ENCODE data around the gene PTPN4. TPM values are rescaled to one million over a fixed set of nuclear protein-coding genes. Genes with fewer than 3 reads are reported as not detected.
"Not testable (repeated sequence)": the region's sequence is repeated elsewhere in the genome, so short reads cannot be mapped to it uniquely, and the experiment has no call there.

Gene PTPN4
- total and polyA plus RNA-seq, 7 donors = 2.1 to 35.4 (median 17.3) TPM

DNA sequence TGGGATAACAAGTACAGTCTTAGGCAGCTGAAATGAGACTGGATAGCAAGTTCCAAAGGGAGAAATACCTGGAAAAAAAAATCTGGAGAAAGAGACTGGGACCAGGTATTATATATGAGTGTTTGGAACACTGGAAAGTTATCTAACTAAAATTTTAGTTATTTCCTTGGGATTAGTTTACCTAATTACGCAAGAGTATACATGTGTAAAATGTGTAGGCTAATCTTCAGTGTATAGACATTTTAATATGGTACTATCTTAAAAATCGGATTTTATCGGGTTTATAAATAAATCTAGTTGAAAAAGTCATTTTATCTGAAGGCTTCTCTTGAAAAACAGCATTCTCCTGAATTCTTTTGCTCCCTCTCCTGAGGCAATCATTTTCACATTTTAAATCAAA is 257.1 kb downstream of the PTPN4 start:
- Histone ChIP-seq H3K4me3 (no peak overlapping the region), H3K4me1 (peaks cover 4% of the 10 kb centered on the region), H3K9me3 (no peaks in the 10 kb centered on the region), H3K27ac (no peak overlapping the region), H3K27me3 (ENCODE audit: insufficient read depth in 3 of 3, low read length in 2 of 3) (no peaks in the 10 kb centered on the region), H3K36me3 (ENCODE audit: insufficient read depth in 1 of 2, low read depth in 1 of 2) (peaks cover 0 to 12% of the 10 kb centered on the region in 2 donors)
- ATAC-seq = no peak
- intact Hi-C loops (cut with DNase I) = no loop called here
- no peak for DNase-seq
- 89 to 94% (median 93%) methylated on average over 3 of the region's 3 CpGs for WGBS, 3 donors
- TF ChIP-seq, protein P1, sequence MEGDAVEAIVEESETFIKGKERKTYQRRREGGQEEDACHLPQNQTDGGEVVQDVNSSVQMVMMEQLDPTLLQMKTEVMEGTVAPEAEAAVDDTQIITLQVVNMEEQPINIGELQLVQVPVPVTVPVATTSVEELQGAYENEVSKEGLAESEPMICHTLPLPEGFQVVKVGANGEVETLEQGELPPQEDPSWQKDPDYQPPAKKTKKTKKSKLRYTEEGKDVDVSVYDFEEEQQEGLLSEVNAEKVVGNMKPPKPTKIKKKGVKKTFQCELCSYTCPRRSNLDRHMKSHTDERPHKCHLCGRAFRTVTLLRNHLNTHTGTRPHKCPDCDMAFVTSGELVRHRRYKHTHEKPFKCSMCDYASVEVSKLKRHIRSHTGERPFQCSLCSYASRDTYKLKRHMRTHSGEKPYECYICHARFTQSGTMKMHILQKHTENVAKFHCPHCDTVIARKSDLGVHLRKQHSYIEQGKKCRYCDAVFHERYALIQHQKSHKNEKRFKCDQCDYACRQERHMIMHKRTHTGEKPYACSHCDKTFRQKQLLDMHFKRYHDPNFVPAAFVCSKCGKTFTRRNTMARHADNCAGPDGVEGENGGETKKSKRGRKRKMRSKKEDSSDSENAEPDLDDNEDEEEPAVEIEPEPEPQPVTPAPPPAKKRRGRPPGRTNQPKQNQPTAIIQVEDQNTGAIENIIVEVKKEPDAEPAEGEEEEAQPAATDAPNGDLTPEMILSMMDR (IDR thresholded peaks at IDR 0.05) = no peak

DNA sequence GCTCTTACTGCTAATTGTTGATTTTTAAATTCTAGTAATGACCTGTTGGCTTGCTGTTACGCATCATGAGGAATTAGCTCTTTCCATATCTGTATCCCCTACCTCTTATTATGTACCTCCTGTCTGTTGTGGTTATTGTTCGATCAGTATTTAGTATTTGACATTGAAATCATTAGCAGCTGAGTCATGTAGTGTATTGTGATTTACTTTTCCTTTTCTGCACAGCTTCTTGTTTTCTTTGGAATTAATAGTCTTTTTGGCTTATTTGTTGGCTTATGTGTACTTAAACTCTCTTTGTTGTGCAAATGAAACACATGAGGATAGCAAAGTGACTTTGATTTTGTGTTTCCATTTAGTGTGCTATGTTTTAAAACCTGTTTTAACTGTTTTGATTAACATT is 257.5 kb downstream of the PTPN4 start:
- peaks cover 0 to 12% of the 10 kb centered on the region in 2 donors for H3K36me3 ChIP-seq (ENCODE audit: insufficient read depth in 1 of 2, low read depth in 1 of 2)
- intact Hi-C loops (cut with DNase I) = no loop called here
- H3K4me1 ChIP-seq = peaks cover 2% of the 10 kb centered on the region
- H3K9me3 ChIP-seq = no peaks in the 10 kb centered on the region
- no peak for DNase-seq
- TF ChIP-seq, protein P1 (IDR thresholded peaks at IDR 0.05) = no peak
- H3K27me3 ChIP-seq (ENCODE audit: insufficient read depth in 3 of 3, low read length in 2 of 3) = no peaks in the 10 kb centered on the region
- no peak overlapping the region for H3K4me3 ChIP-seq
- ATAC-seq = no peak
- 87 to 93% (median 90%) methylated on average over 2 of the region's 2 CpGs for WGBS, 3 donors
- H3K27ac ChIP-seq = no peak overlapping the region

DNA sequence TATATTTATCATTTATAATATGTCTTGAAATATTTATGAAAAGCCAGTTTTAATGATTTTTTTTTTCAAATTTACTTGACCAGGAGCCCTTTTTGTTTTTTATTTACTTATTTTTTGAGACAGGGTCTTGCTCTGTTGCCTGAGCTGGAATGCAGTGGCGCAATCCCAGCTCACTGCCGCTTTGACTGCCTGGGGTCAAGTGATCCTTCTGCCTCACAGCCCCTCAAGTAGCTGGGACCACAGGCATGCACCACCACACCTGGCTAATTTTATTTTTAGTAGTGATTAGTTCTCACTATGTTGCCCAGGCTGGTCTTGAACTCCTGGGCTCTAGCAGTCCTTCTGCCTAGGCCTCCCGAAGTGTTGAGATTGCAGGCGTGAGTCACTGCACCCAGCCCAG is 258.8 kb downstream of the PTPN4 start:
- peaks cover 5% of the 10 kb centered on the region for H3K9me3 ChIP-seq
- 90 to 97% (median 92%) methylated on average over 4 of the region's 4 CpGs for whole genome bisulfite sequencing, 3 donors
- TF ChIP-seq, protein P1 (IDR thresholded peaks at IDR 0.05) = no peak
- peaks cover 0 to 12% of the 10 kb centered on the region in 2 donors for H3K36me3 ChIP-seq (ENCODE audit: insufficient read depth in 1 of 2, low read depth in 1 of 2)
- no peak for DNase-seq
- intact Hi-C loops (cut with DNase I) = no loop called here
- H3K27ac ChIP-seq = no peak overlapping the region
- no peak for ATAC-seq
- H3K27me3 ChIP-seq (ENCODE audit: insufficient read depth in 3 of 3, low read length in 2 of 3) = no peaks in the 10 kb centered on the region
- no peaks in the 10 kb centered on the region for H3K4me1 ChIP-seq
- no peak overlapping the region for H3K4me3 ChIP-seq

DNA sequence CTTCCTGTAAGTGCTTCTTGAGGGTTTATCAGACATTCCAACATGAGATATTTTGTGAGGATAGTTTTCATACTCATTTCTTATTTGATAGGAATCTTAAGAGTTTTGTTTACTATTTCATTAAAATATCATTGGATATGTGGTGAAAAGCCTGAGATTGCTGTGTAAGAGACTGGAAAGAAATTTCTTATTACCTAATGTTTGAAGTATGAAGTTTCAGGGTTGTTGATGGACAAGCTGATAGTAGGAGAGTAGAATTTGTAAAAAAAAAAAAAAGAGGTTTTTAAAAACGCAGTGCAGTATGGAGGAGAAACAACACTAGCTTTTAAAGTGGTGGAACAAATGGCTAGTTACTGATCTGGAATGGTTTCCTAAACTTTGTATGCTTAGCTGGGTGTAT is 260.8 kb downstream of the PTPN4 start:
- Histone ChIP-seq H3K4me1 (no peaks in the 10 kb centered on the region), H3K36me3 (ENCODE audit: insufficient read depth in 1 of 2, low read depth in 1 of 2) (peaks cover 0 to 12% of the 10 kb centered on the region in 2 donors), H3K4me3 (no peak overlapping the region), H3K27ac (no peak overlapping the region), H3K27me3 (ENCODE audit: insufficient read depth in 3 of 3, low read length in 2 of 3) (no peaks in the 10 kb centered on the region), H3K9me3 (peaks cover 11% of the 10 kb centered on the region)
- intact Hi-C loops (cut with DNase I) = no loop called here
- ATAC-seq (no peak), DNase-seq (no peak)
- 70 to 83% (median 74%) methylated on average over 1 of the region's 1 CpG for WGBS, 3 donors
- TF ChIP-seq, protein P1 (IDR thresholded peaks at IDR 0.05) = no peak

DNA sequence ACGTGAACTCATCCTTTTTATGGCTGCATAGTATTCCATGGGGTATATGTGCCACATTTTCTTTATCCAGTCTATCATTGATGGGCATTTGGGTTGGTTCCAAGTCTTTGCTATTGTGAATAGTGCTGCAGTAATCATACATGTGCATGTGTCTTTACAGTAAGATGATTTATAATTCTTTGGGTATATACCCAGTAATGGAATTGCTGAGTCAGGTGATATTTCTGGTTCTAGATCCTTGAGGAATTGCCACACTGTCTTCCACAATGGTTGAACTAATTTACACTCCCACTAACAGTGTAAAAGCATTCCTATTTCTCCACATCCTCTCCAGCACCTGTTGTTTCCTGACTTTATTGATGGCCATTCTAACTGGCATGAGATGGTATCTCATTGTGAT is 262.8 kb downstream of the PTPN4 start:
- H3K27me3 ChIP-seq (ENCODE audit: insufficient read depth in 3 of 3, low read length in 2 of 3); intact Hi-C loops (cut with DNase I); ATAC-seq; H3K4me1 ChIP-seq; H3K4me3 ChIP-seq; DNase-seq; H3K27ac ChIP-seq: not testable (repeated sequence)
- H3K9me3 ChIP-seq = peaks cover 11% of the 10 kb centered on the region
- 92 to 100% (median 96%) methylated on average over 1 of the region's 1 CpG for WGBS, 3 donors
- peaks cover 0 to 12% of the 10 kb centered on the region in 2 donors for H3K36me3 ChIP-seq (ENCODE audit: insufficient read depth in 1 of 2, low read depth in 1 of 2)
